GM12801 (cell line): ENCODE measurements around the gene ABCA13.

Source experiments
- TF ChIP-seq, protein P1 (sequence below): IDR thresholded peaks from one replicate; pipeline ENCODE4 v1.5.1; 2011; ENCODE audit warnings: control low read depth; ENCODE audit not compliant: insufficient read length; ENCODE audit errors: extremely low read depth

The ABCA13 gene

GRCh38 chr7:48263311-48263650 is 92.0 kb downstream of the ABCA13 start:
- TF ChIP-seq, protein P1, sequence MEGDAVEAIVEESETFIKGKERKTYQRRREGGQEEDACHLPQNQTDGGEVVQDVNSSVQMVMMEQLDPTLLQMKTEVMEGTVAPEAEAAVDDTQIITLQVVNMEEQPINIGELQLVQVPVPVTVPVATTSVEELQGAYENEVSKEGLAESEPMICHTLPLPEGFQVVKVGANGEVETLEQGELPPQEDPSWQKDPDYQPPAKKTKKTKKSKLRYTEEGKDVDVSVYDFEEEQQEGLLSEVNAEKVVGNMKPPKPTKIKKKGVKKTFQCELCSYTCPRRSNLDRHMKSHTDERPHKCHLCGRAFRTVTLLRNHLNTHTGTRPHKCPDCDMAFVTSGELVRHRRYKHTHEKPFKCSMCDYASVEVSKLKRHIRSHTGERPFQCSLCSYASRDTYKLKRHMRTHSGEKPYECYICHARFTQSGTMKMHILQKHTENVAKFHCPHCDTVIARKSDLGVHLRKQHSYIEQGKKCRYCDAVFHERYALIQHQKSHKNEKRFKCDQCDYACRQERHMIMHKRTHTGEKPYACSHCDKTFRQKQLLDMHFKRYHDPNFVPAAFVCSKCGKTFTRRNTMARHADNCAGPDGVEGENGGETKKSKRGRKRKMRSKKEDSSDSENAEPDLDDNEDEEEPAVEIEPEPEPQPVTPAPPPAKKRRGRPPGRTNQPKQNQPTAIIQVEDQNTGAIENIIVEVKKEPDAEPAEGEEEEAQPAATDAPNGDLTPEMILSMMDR, result no peak

DNA sequence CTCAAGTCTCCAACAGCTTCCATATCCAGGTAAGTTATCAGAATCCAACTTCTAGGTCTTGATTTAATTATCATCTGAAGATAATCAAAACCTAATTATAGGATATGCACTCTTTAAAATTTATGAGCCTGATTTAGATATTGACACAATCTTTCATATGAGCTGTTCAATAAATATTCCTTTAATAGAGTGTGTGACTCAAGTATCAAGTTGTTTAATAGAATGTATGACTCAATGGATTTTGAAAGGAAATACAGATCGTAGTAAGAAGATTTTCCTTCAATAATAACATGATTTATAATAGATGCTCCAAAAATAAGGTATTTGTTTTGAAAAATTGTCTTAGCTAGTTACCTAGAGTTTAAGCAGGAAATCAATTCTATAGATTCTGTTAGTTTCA is 97.8 kb downstream of the ABCA13 start:
- TF ChIP-seq, protein P1, result no peak

DNA sequence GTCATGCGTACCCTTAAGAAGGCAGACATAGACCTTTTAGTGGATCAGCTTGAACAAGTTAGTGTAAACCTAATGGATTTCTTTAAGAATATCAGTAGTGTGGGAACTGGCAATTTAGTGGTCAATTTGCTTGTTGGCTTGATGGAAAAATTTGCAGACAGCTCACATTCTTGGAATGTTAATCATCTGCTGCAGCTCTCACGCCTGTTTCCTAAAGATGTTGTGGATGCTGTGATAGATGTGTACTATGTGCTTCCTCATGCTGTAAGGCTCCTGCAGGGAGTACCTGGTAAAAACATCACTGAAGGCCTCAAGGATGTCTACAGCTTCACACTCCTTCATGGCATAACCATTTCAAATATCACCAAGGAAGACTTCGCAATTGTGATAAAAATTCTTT is 103.4 kb downstream of the ABCA13 start:
- TF ChIP-seq, protein P1, result no peak

GRCh38 chr7:48279420-48279819 is 108.2 kb downstream of the ABCA13 start:
- TF ChIP-seq, protein P1, result no peak

DNA sequence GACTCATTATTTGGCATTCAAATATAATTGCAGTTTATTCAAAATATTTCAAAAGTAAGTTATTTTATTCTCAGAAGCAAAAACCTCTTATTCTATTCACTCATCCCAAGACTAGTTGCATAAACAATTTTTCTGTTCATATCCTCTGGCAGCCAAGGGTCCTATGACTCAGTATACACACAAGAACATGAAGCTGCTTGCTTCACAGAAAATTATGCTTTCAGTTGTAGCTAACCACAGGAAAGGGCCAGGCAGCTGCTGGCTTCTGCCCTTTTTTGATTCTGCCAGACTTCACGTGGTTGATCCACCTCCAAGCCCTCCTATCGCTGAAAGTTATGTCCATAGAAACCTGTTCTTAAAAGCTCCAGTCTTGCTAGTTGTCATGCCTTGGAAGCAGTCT is 108.8 kb downstream of the ABCA13 start:
- TF ChIP-seq, protein P1, result no peak

- TF ChIP-seq, protein P1, result no peak
Measured at GRCh38 chr7:48285373-48285772, 114.1 kb downstream of the ABCA13 start.

GRCh38 chr7:48286836-48287235 is 115.6 kb downstream of the ABCA13 start:
- TF ChIP-seq, protein P1, result no peak

DNA sequence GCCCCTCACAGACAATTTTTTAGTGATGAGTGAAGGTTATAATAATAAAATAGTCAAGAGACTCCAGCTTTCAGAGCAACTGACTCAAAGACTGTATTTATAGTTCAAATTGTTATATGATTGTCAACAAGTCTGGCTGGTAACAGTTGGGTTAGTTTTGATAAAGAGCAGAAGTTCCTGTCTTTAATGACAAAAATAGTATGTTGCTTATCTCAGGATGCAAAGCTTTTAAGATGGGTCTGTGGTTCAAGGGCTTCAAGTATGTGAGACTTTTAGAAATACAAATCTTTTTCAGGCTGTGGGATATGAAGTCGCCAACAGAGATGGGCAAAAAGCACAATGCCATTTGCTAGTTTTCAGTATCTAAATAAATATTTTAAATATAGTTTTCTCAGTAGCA is 118.4 kb downstream of the ABCA13 start:
- TF ChIP-seq, protein P1, result no peak
